ENCODE measurements around the gene TMEM38B. TPM values are rescaled to one million over a fixed set of nuclear protein-coding genes. Genes with fewer than 3 reads are reported as not detected.
"Not testable (repeated sequence)": the region's sequence is repeated elsewhere in the genome, so short reads cannot be mapped to it uniquely, and the experiment has no call there.

TMEM38B gene
- total and polyA plus RNA-seq, 5 donors from 2014 or later, result 10.6 to 22.2 (median 18.2) TPM

DNA sequence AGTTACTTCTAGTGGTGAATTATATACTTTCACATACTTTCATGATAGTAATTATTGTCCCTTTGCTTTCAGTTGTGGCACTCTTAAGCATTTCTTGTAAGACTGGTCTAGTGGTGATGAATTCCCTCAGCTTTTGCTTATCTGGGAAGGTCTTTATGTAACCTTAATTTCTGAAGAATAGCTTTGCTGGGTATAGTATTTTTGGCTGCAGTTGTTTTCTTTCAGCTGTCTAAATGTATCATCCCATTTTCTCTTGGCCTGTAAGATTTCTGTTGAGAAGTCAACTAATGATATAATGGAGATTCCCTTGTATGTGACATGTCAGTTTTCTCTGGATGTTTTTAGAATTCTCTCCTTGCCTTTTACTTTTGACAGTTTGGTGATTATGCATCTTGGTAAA, 41.0 kb downstream of the TMEM38B start:
- H3K36me3 ChIP-seq (ENCODE audit: control insufficient read depth, insufficient read depth, low read length), result peaks cover 4% of the 10 kb centered on the region
- Mint-ChIP-seq H3K36me3 (peaks cover 61% of the 10 kb centered on the region), H3K4me1 (peaks cover 0 to 3% (median 0%) of the 10 kb centered on the region in 4 donors), H3K27me3 (no peaks in the 10 kb centered on the region), H3K9me3 (peaks cover 0 to 35% (median 10%) of the 10 kb centered on the region in 7 donors), H3K27ac (no peak overlapping the region), H3K4me3 (no peak overlapping the region)
- no peak for ATAC-seq (ENCODE audit: low read depth in 2 of 2)
- no peak overlapping the region for H3K4me3 ChIP-seq (ENCODE audit: low read depth, low read length)
- H3K27me3 ChIP-seq (ENCODE audit: control insufficient read depth, insufficient read depth, low read length), result no peaks in the 10 kb centered on the region
- H3K9me3 ChIP-seq (ENCODE audit: control insufficient read depth in 2 of 2, low read length in 2 of 2), result peaks cover 13 to 32% of the 10 kb centered on the region in 2 experiments
- no peaks in the 10 kb centered on the region for H3K4me1 ChIP-seq (ENCODE audit: control insufficient read depth, insufficient read depth, low read length, poor library complexity, severe bottlenecking)
- no peak overlapping the region for H3K27ac ChIP-seq (ENCODE audit: insufficient read depth, low read length, poor library complexity, severe bottlenecking)
- no peak for DNase-seq

DNA sequence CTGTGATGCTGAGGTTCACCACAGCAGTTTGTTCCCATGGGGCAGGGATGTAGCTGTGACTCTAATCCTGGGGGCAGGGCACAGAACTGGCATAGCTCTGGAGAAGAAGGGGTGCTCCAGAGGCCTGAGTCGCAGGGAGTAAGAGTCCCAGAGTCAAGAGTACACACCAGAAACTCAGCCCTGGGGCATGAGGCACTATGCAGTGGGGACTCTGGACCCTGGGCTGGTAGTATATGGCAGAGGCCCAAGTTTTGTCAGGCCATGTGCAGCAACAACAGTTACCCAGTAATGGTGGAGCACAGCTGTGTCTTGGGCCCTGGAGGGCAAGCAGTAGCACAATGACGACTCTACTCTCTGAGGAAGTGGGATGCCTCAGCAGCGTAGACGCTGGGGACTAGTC, 42.9 kb downstream of the TMEM38B start:
- Histone ChIP-seq H3K27ac (ENCODE audit: insufficient read depth, low read length, poor library complexity, severe bottlenecking) (no peak overlapping the region), H3K36me3 (ENCODE audit: control insufficient read depth, insufficient read depth, low read length) (peaks cover 4% of the 10 kb centered on the region), H3K9me3 (ENCODE audit: control insufficient read depth in 2 of 2, low read length in 2 of 2) (peaks cover 13 to 32% of the 10 kb centered on the region in 2 experiments), H3K4me1 (ENCODE audit: control insufficient read depth, insufficient read depth, low read length, poor library complexity, severe bottlenecking) (no peaks in the 10 kb centered on the region), H3K27me3 (ENCODE audit: control insufficient read depth, insufficient read depth, low read length) (no peaks in the 10 kb centered on the region), H3K4me3 (ENCODE audit: low read depth, low read length) (no peak overlapping the region)
- Mint-ChIP-seq H3K27me3 (no peaks in the 10 kb centered on the region), H3K36me3 (peaks cover 60% of the 10 kb centered on the region), H3K4me3 (no peak overlapping the region), H3K27ac (no peak overlapping the region), H3K9me3 (peaks cover 0 to 35% (median 12%) of the 10 kb centered on the region in 7 donors), H3K4me1 (peaks cover 0 to 3% (median 0%) of the 10 kb centered on the region in 4 donors)
- ATAC-seq (ENCODE audit: low read depth in 2 of 2) (no peak), DNase-seq (no peak)

DNA sequence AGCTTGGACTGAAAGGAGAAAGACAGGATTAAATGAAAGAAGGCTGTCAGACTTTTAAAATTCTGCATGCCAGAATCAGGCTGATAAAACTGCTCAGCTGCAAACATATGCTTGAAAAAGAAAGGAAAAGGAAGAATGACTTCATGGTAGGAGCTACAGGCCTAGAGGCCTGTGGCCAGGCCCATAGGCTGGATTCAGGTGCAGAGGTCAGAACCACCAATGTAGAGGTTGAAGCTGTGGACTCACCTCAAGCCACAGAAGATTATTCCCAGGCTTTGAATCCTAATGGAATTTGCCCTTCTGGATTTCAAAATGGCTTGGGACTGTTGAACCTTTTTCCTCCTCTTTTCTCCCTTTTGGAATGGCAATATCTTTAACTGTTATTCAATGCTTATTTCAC, 47.7 kb downstream of the TMEM38B start:
- Histone ChIP-seq H3K27me3 (ENCODE audit: control insufficient read depth, insufficient read depth, low read length) (no peaks in the 10 kb centered on the region), H3K9me3 (ENCODE audit: control insufficient read depth in 2 of 2, low read length in 2 of 2) (no peaks in the 10 kb centered on the region), H3K36me3 (ENCODE audit: control insufficient read depth, insufficient read depth, low read length) (no peaks in the 10 kb centered on the region), H3K4me1 (ENCODE audit: control insufficient read depth, insufficient read depth, low read length, poor library complexity, severe bottlenecking) (no peaks in the 10 kb centered on the region), H3K4me3 (ENCODE audit: low read depth, low read length) (no peak overlapping the region), H3K27ac (ENCODE audit: insufficient read depth, low read length, poor library complexity, severe bottlenecking) (no peak overlapping the region)
- Mint-ChIP-seq H3K27ac (no peak overlapping the region), H3K4me3 (no peak overlapping the region), H3K36me3 (peaks cover 19% of the 10 kb centered on the region), H3K9me3 (peaks cover 0 to 2% (median 0%) of the 10 kb centered on the region in 7 donors), H3K4me1 (no peaks in the 10 kb centered on the region), H3K27me3 (no peaks in the 10 kb centered on the region)
- ATAC-seq (ENCODE audit: low read depth in 2 of 2), result no peak
- DNase-seq, result no peak

DNA sequence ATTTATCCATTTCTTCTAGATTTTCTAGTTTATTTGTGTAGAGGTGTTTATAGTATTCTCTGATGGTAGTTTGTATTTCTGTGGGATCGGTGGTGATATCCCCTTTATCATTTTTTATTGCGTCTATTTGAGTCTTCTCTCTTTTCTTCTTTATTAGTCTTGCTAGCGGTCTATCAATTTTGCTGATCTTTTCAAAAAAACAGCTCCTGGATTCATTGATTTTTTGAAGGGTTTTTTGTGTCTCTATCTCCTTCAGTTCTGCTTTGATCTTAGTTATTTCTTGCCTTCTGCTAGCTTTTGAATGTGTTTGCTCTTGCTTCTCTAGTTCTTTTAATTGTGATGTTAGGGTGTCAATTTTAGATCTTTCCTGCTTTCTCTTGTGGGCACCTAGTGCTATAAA, 53.0 kb downstream of the TMEM38B start:
- H3K27ac Mint-ChIP-seq; H3K4me1 Mint-ChIP-seq; H3K4me1 ChIP-seq (ENCODE audit: control insufficient read depth, insufficient read depth, low read length, poor library complexity, severe bottlenecking); DNase-seq; H3K27ac ChIP-seq (ENCODE audit: insufficient read depth, low read length, poor library complexity, severe bottlenecking); ATAC-seq (ENCODE audit: low read depth in 2 of 2); H3K27me3 ChIP-seq (ENCODE audit: control insufficient read depth, insufficient read depth, low read length); H3K27me3 Mint-ChIP-seq; H3K4me3 Mint-ChIP-seq; H3K4me3 ChIP-seq (ENCODE audit: low read depth, low read length): not testable (repeated sequence)
- H3K36me3 Mint-ChIP-seq, result peaks cover 31% of the 10 kb centered on the region
- peaks cover 0 to 13% (median 5%) of the 10 kb centered on the region in 7 donors for H3K9me3 Mint-ChIP-seq
- H3K36me3 ChIP-seq (ENCODE audit: control insufficient read depth, insufficient read depth, low read length), result peaks cover 12% of the 10 kb centered on the region
- H3K9me3 ChIP-seq (ENCODE audit: control insufficient read depth in 2 of 2, low read length in 2 of 2), result peaks cover 0 to 10% of the 10 kb centered on the region in 2 experiments

GRCh38 chr9:105751761-105752160, 57.4 kb downstream of the TMEM38B start:
- H3K9me3 Mint-ChIP-seq, result peaks cover 6 to 36% (median 17%) of the 10 kb centered on the region in 7 donors
- Histone ChIP-seq H3K27me3 (ENCODE audit: control insufficient read depth, insufficient read depth, low read length) (no peaks in the 10 kb centered on the region), H3K36me3 (ENCODE audit: control insufficient read depth, insufficient read depth, low read length) (peaks cover 12% of the 10 kb centered on the region), H3K9me3 (ENCODE audit: control insufficient read depth in 2 of 2, low read length in 2 of 2) (peaks cover 4 to 13% of the 10 kb centered on the region in 2 experiments), H3K27ac (ENCODE audit: insufficient read depth, low read length, poor library complexity, severe bottlenecking) (no peak overlapping the region), H3K4me1 (ENCODE audit: control insufficient read depth, insufficient read depth, low read length, poor library complexity, severe bottlenecking) (no peaks in the 10 kb centered on the region), H3K4me3 (ENCODE audit: low read depth, low read length) (no peak overlapping the region)
- peaks cover 0 to 5% (median 0%) of the 10 kb centered on the region in 4 donors for H3K4me1 Mint-ChIP-seq
- no peaks in the 10 kb centered on the region for H3K27me3 Mint-ChIP-seq
- ATAC-seq (ENCODE audit: low read depth in 2 of 2) (no peak), DNase-seq (no peak)
- H3K36me3 Mint-ChIP-seq, result peaks cover 32% of the 10 kb centered on the region
- no peak overlapping the region for H3K4me3 Mint-ChIP-seq
- H3K27ac Mint-ChIP-seq, result no peak overlapping the region

GRCh38 chr9:105757496-105758251, 63.3 kb downstream of the TMEM38B start:
- DNase-seq, result no peak
- Mint-ChIP-seq H3K4me3 (peak overlapping the region in 1 of 4 donors; percentile 8), H3K4me1 (no peaks in the 10 kb centered on the region)

GRCh38 chr9:105760053-105760452, 65.7 kb downstream of the TMEM38B start:
- Mint-ChIP-seq H3K27me3 (no peaks in the 10 kb centered on the region), H3K27ac (no peak overlapping the region), H3K4me3 (no peak overlapping the region), H3K4me1 (no peaks in the 10 kb centered on the region), H3K9me3 (peaks cover 0 to 25% (median 4%) of the 10 kb centered on the region in 7 donors), H3K36me3 (peaks cover 8% of the 10 kb centered on the region)
- H3K36me3 ChIP-seq (ENCODE audit: control insufficient read depth, insufficient read depth, low read length), result no peaks in the 10 kb centered on the region
- H3K4me1 ChIP-seq (ENCODE audit: control insufficient read depth, insufficient read depth, low read length, poor library complexity, severe bottlenecking), result no peaks in the 10 kb centered on the region
- H3K4me3 ChIP-seq (ENCODE audit: low read depth, low read length), result no peak overlapping the region
- no peak for ATAC-seq (ENCODE audit: low read depth in 2 of 2)
- no peaks in the 10 kb centered on the region for H3K9me3 ChIP-seq (ENCODE audit: control insufficient read depth in 2 of 2, low read length in 2 of 2)
- H3K27ac ChIP-seq (ENCODE audit: insufficient read depth, low read length, poor library complexity, severe bottlenecking), result no peak overlapping the region
- no peak for DNase-seq
- H3K27me3 ChIP-seq (ENCODE audit: control insufficient read depth, insufficient read depth, low read length), result no peaks in the 10 kb centered on the region

More at GRCh38 chr9:105757496-105758251, 63.3 kb downstream of the TMEM38B start:
- Histone ChIP-seq H3K36me3 (ENCODE audit: control insufficient read depth, insufficient read depth, low read length) (no peaks in the 10 kb centered on the region), H3K27me3 (ENCODE audit: control insufficient read depth, insufficient read depth, low read length) (no peaks in the 10 kb centered on the region), H3K4me1 (ENCODE audit: control insufficient read depth, insufficient read depth, low read length, poor library complexity, severe bottlenecking) (no peaks in the 10 kb centered on the region), H3K27ac (ENCODE audit: insufficient read depth, low read length, poor library complexity, severe bottlenecking) (no peak overlapping the region), H3K4me3 (ENCODE audit: low read depth, low read length) (no peak overlapping the region), H3K9me3 (ENCODE audit: control insufficient read depth in 2 of 2, low read length in 2 of 2) (peaks cover 3 to 4% of the 10 kb centered on the region in 2 experiments)
- H3K36me3 Mint-ChIP-seq, result peaks cover 12% of the 10 kb centered on the region
- ATAC-seq (ENCODE audit: low read depth in 2 of 2), result no peak
- H3K27ac Mint-ChIP-seq, result no peak overlapping the region
- H3K27me3 Mint-ChIP-seq, result no peaks in the 10 kb centered on the region
- H3K9me3 Mint-ChIP-seq, result peaks cover 5 to 46% (median 17%) of the 10 kb centered on the region in 7 donors
